Thoracic aorta (tissue), 2 donors: Measurements from ENCODE around the gene SPOCK1. TPM values are rescaled to one million over a fixed set of nuclear protein-coding genes. Genes with fewer than 3 reads are reported as not detected.

Experiments used
- ATAC-seq: fragments of 150-250 bp; one replicate; pipeline ENCODE4 v1.8.0; 2017; ENCODE audit warnings: low read depth; ENCODE audit not compliant: insufficient number of reproducible peaks, low FRiP score
- DNase-seq: peaks from one replicate; pipeline ENCODE4 v3.0.0-alpha.2; 2020; ENCODE audit warnings: low spot score
- H3K27ac ChIP-seq, 2 donors: fragments of 200-600 bp; sonication (generic); 1 replicate in 1 of 2; 2 replicates in 1 of 2; pipeline ENCODE4 v1.5.1; 2016; ENCODE audit warnings: mild to moderate bottlenecking in 2 of 2, moderate library complexity in 2 of 2
- H3K27me3 ChIP-seq: fragments of 200-600 bp; sonication (generic); replicated peaks from 2 replicates; pipeline ENCODE4 v1.6.0; 2016; ENCODE audit warnings: mild to moderate bottlenecking; ENCODE audit not compliant: insufficient read depth
- H3K36me3 ChIP-seq: fragments of 200-600 bp; sonication (generic); one replicate; pipeline ENCODE4 v1.5.1; 2016
- H3K4me1 ChIP-seq, 2 donors: fragments of 200-600 bp; sonication (generic); 1 replicate in 1 of 2; 2 replicates in 1 of 2; pipeline versions ENCODE4 v1.5.1 to v1.6.0; 2016; ENCODE audit warnings: low read depth in 2 of 2, mild to moderate bottlenecking in 1 of 2; ENCODE audit not compliant: control insufficient read depth in 1 of 2
- H3K4me3 ChIP-seq: fragments of 200-600 bp; sonication (generic); 2 replicates; pipeline ENCODE4 v1.5.1; 2016; ENCODE audit warnings: mild to moderate bottlenecking
- H3K9me3 ChIP-seq: fragments of 200-600 bp; sonication (generic); 2 replicates; pipeline ENCODE4 v1.5.1; 2016
- total RNA-seq, 2 donors: library from RNA; depleted of rRNA; stranded (reverse); fragments of >200 nt; gene quantifications; one replicate each; pipeline versions ENCODE4 v1.1.0 to v1.2.3, GENCODE V29; 2016
- TF ChIP-seq, protein P1 (sequence below): fragments of 200-600 bp; sonication (generic); IDR thresholded peaks from one replicate; pipeline ENCODE4 v1.5.1; 2019; ENCODE audit warnings: antibody characterized with exemption

SPOCK1 gene
- total RNA-seq, 2 donors from 2014 or later, result 25.2 to 43.2 TPM

DNA sequence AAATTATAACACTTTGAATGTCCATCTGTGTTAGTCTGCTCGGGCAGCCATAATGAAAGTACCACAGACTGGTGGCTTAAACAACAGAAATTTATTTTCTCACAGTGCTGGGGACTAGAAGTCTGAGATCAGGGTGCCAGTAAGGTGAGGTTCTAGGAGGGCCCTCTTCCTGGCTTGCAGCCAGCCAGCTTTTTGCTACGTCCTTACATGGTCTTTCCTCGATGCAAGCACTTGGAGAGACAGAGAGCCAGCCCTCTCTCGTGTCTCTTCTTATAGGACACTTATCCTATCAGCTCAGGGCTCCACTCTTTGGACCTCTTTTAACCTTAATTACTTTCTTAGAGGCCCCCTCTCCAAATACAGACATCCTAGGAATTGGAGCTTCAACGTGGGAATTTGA is 351.8 kb downstream of the SPOCK1 start:
- H3K27me3 ChIP-seq, result no peaks in the 10 kb centered on the region
- H3K36me3 ChIP-seq, result no peaks in the 10 kb centered on the region
- H3K27ac ChIP-seq, result peak overlapping the region in 1 of 2 donors; percentile 58
- no peak for ATAC-seq
- no peak overlapping the region for H3K4me3 ChIP-seq
- H3K9me3 ChIP-seq, result no peaks in the 10 kb centered on the region
- no peak for DNase-seq
- peaks cover 18 to 31% of the 10 kb centered on the region in 2 donors for H3K4me1 ChIP-seq
- TF ChIP-seq, protein P1, sequence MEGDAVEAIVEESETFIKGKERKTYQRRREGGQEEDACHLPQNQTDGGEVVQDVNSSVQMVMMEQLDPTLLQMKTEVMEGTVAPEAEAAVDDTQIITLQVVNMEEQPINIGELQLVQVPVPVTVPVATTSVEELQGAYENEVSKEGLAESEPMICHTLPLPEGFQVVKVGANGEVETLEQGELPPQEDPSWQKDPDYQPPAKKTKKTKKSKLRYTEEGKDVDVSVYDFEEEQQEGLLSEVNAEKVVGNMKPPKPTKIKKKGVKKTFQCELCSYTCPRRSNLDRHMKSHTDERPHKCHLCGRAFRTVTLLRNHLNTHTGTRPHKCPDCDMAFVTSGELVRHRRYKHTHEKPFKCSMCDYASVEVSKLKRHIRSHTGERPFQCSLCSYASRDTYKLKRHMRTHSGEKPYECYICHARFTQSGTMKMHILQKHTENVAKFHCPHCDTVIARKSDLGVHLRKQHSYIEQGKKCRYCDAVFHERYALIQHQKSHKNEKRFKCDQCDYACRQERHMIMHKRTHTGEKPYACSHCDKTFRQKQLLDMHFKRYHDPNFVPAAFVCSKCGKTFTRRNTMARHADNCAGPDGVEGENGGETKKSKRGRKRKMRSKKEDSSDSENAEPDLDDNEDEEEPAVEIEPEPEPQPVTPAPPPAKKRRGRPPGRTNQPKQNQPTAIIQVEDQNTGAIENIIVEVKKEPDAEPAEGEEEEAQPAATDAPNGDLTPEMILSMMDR, result no peak

GRCh38 chr5:137146402-137146890 is 352.7 kb downstream of the SPOCK1 start:
- Histone ChIP-seq H3K36me3 (no peaks in the 10 kb centered on the region), H3K27ac (peak overlapping the region; percentile 44 to 58), H3K27me3 (no peaks in the 10 kb centered on the region), H3K4me3 (no peak overlapping the region), H3K9me3 (no peaks in the 10 kb centered on the region), H3K4me1 (peaks cover 23 to 40% of the 10 kb centered on the region in 2 donors)
- ATAC-seq (peak; percentile 78), DNase-seq (peak; percentile 41)
- TF ChIP-seq, protein P1, result no peak

- ATAC-seq (no peak), DNase-seq (no peak)
- no peaks in the 10 kb centered on the region for H3K27me3 ChIP-seq
- no peak overlapping the region for H3K4me3 ChIP-seq
- H3K9me3 ChIP-seq, result no peaks in the 10 kb centered on the region
- H3K4me1 ChIP-seq, result peaks cover 26 to 47% of the 10 kb centered on the region in 2 donors
- no peaks in the 10 kb centered on the region for H3K36me3 ChIP-seq
- peak overlapping the region in 1 of 2 donors; percentile 58 for H3K27ac ChIP-seq
- TF ChIP-seq, protein P1, result no peak
Observed at GRCh38 chr5:137145721-137146120, 353.4 kb downstream of the SPOCK1 start.

DNA sequence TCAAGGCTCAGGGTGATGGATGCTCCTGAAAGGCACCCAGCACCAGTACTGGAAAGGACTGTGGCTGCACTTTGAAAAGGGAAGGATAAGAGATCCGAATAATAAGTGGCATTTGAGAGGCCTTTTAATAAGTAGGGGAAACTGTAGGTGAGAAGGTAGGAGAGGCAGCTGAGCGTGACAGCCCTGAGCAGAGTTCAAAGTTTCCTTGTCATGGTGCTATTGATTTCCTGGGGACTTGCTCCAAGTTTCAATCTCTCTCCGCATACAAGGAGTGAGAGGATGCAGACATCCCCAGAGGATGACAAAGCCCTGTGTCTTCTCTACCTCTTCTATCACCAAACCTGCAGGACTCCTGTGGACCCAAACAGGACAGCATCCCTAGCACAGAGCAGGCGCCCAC is 354.5 kb downstream of the SPOCK1 start:
- no peak overlapping the region for H3K4me3 ChIP-seq
- no peak for ATAC-seq
- H3K27ac ChIP-seq, result no peak overlapping the region
- H3K27me3 ChIP-seq, result no peaks in the 10 kb centered on the region
- TF ChIP-seq, protein P1, result no peak
- H3K4me1 ChIP-seq, result peaks cover 26 to 47% of the 10 kb centered on the region in 2 donors
- no peaks in the 10 kb centered on the region for H3K9me3 ChIP-seq
- H3K36me3 ChIP-seq, result no peaks in the 10 kb centered on the region
- DNase-seq, result no peak

GRCh38 chr5:137142764-137143605 is 356.1 kb downstream of the SPOCK1 start:
- Histone ChIP-seq H3K36me3 (no peaks in the 10 kb centered on the region), H3K27me3 (no peaks in the 10 kb centered on the region), H3K9me3 (no peaks in the 10 kb centered on the region), H3K27ac (peak overlapping the region; percentile 60 to 68), H3K4me1 (peaks cover 26 to 47% of the 10 kb centered on the region in 2 donors), H3K4me3 (no peak overlapping the region)
- DNase-seq (peak; percentile 19), ATAC-seq (peak; percentile 58)
- TF ChIP-seq, protein P1, result no peak
